DMS 273 treated with DMSO at 0.1 percent for 48 hours (cell line): Measurements from ENCODE around the gene CRHR2.
"Not testable (repeated sequence)": the region's sequence is repeated elsewhere in the genome, so short reads cannot be mapped to it uniquely, and the experiment has no call there.

ENCODE experiments used
- DNase-seq: peaks from one replicate; lab custom pipeline; 2025; lab: John Stamatoyannopoulos, UW

CRHR2 gene

GRCh38 chr7:30654296-30655090 is 27.8 kb downstream of the CRHR2 start:
- no peak for DNase-seq

GRCh38 chr7:30652698-30653641 is 29.3 kb downstream of the CRHR2 start:
- DNase-seq, result no peak

- no peak for DNase-seq
Observed at GRCh38 chr7:30652132-30652531, 30.1 kb downstream of the CRHR2 start.

GRCh38 chr7:30650421-30650808 is 31.8 kb downstream of the CRHR2 start:
- peak; percentile 16 for DNase-seq

- DNase-seq, result no peak
Observed at GRCh38 chr7:30649717-30650420, 32.4 kb downstream of the CRHR2 start.

GRCh38 chr7:30648744-30649540 is 33.3 kb downstream of the CRHR2 start:
- no peak for DNase-seq

- no peak for DNase-seq
Observed at GRCh38 chr7:30647589-30648364, 34.5 kb downstream of the CRHR2 start.

GRCh38 chr7:30646154-30646553 is 36.1 kb downstream of the CRHR2 start:
- DNase-seq, result no peak

- no peak for DNase-seq
Observed at GRCh38 chr7:30645661-30646060, 36.6 kb downstream of the CRHR2 start.

- no peak for DNase-seq
Observed at GRCh38 chr7:30644286-30644955, 37.8 kb downstream of the CRHR2 start.

GRCh38 chr7:30642789-30643188 is 39.5 kb downstream of the CRHR2 start:
- no peak for DNase-seq

- DNase-seq, result not testable (repeated sequence)
Observed at GRCh38 chr7:30642322-30642721, 39.9 kb downstream of the CRHR2 start.

GRCh38 chr7:30635798-30636197 is 46.5 kb downstream of the CRHR2 start:
- no peak for DNase-seq

GRCh38 chr7:30634634-30635201 is 47.5 kb downstream of the CRHR2 start:
- no peak for DNase-seq

- no peak for DNase-seq
Observed at GRCh38 chr7:30634193-30634626, 48.0 kb downstream of the CRHR2 start.

- no peak for DNase-seq
Observed at GRCh38 chr7:30633223-30633622, 49.0 kb downstream of the CRHR2 start.

GRCh38 chr7:30630986-30631385 is 51.3 kb downstream of the CRHR2 start:
- no peak for DNase-seq

GRCh38 chr7:30627026-30627425 is 55.2 kb downstream of the CRHR2 start:
- no peak for DNase-seq

GRCh38 chr7:30625283-30625682 is 57.0 kb downstream of the CRHR2 start:
- DNase-seq, result peak; percentile 22

- DNase-seq, result no peak
Observed at GRCh38 chr7:30618961-30619360, 63.3 kb downstream of the CRHR2 start.
